HS-27A (cell line): Measurements from ENCODE around the gene ATF5.

ENCODE experiments used
- DNase-seq: peaks from one replicate; pipeline ENCODE4 v3.0.0-alpha.2; 2012; ENCODE audit warnings: low read depth, missing footprints

The ATF5 gene

DNA sequence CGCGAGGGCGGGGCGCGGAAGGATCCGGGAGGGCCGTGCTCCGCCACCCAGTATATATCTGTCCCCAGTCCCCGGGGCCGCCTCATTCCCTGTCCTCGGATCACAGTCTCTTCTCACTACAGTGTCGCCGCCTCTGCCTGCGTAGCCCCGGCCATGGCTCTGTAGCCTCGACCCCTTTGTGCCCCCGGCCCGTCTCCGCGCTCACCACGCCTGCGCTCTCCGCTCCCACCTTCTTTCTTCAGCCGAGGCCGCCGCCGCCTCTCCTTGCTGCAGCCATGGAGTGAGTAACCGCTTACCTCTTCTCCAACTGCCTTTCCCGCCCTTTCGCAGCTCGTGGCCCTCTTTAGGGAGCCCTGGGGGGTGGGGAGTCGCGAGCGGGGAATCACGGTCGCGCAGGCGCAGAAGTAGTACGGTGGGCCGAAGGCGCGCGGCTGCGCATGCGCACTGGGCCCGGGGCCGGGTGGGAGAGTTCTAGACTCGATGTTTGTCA lies at the start of gene ATF5, which contains the start of gene NUP62:
Gene ATF5 (plus strand): TSS at position 85 of the 490 bp plus-strand sequence. CDS start 1,646 bp downstream, outside the sequence.
Gene NUP62 (minus strand): TSS at position 384 of the 490 bp plus-strand sequence. CDS start 19,697 bp downstream, outside the sequence.
- peak; percentile 87 for DNase-seq

DNA sequence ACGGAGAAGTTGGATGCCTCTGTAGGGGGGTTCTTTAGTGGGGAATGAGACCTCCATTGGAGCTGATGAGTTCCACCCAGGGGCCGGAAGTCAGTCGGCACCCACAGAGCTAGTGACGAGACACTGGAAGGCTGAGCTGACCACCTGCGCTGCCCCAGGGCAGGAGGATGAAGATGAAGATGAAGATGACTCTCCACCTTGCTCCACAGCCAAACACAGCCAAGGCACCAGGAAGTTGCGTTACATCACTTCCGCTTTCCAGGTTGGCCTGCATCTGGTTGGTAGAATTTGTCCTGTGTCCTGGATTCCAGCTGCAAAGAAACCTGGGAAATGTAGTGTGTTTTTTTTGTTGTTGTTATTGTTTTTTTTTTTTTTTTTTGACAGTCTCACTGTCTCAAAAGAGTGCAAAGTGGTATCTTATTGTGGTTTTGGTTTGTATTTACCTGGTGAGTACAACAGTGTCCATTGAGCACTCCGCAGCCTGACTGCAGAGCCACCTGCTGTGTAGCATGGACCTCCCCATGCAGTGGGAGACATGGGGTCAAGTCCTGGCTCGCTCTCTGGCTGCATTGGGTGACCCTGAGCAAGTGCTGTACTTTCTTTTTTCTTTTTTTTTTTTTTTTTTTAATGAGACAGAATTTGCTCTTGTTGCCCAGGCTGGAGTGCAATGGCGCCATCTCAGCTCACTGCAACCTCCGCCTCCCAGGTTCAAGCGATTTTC lies 49.6 kb upstream of the ATF5 start:
- no peak for DNase-seq

- no peak for DNase-seq
Observed at GRCh38 chr19:49880162-49880869, 48.7 kb upstream of the ATF5 start.

- no peak for DNase-seq
Observed at GRCh38 chr19:49881186-49881585, 47.8 kb upstream of the ATF5 start.

GRCh38 chr19:49881672-49882394 lies 47.2 kb upstream of the ATF5 start:
- no peak for DNase-seq

GRCh38 chr19:49882643-49883042 lies 46.4 kb upstream of the ATF5 start:
- DNase-seq, result no peak

DNA sequence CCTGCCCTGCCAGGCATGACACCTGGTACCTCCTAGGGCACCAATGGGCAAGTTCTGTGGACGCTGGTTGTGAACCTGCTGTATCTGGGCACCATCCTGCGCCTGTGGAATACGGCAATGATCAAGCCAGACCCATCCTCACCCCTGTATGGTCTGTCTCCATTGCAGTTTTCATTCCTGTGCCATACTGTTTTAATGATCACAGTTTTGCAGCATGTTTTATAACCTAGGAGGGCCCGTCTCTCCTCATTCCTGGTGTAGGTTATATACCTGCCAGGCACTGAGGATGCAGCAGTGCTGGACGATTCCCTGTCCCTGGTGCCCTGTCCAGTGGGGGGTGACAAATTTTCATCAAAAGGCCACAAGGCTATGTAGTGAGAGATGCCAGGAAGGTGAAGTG lies 45.9 kb upstream of the ATF5 start:
- no peak for DNase-seq

DNA sequence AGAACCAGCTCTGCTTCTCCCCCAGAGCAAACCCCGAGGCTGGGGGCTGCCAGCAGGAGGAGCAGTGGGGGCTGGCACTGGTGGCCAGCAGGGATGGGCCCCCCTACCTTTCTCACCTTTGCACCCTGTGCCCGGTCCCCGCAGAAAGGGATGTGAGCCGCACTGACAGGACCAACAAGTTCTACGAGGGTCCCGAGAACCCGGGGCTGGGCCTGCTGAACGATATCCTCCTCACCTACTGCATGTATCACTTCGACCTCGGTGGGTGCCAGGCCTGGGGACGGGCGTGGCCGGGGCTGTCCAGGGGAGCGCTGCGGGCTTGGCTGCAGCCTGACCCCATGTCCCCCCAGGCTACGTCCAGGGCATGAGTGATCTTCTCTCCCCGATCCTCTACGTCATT lies 44.9 kb upstream of the ATF5 start:
- DNase-seq, result no peak

GRCh38 chr19:49884760-49885159 lies 44.2 kb upstream of the ATF5 start:
- no peak for DNase-seq

DNA sequence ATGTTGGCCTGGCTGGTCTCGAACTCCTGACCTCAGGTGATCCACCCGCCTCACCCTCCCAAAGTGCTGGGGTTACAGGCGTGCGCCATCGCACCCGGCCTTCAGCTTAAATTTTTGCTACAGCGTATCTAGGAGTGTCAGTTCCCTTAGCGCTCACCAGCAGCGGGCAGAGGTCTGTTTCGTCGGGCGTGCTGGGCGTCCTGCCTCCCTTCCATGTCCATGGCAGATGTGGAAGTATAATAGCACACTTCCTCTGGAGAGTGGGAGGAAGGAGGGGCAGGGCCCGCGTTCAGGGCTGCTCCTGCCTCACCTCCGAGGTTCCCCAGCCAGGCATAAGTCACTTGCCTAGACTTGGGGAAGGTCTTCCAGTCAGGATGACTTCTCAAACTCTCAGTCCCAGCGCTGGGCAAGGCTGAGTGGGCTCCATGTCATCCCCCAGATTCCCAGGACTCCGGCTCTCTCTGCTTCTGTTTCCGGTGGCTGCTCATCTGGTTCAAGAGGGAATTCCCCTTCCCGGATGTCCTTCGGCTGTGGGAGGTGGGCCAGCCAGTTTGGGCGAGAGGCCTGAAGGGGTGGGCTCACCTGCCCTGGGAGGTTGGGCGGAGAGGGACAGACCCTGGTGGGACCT lies 41.9 kb upstream of the ATF5 start:
- DNase-seq, result no peak

- no peak for DNase-seq
Observed at GRCh38 chr19:49887665-49888509, 41.1 kb upstream of the ATF5 start.

DNA sequence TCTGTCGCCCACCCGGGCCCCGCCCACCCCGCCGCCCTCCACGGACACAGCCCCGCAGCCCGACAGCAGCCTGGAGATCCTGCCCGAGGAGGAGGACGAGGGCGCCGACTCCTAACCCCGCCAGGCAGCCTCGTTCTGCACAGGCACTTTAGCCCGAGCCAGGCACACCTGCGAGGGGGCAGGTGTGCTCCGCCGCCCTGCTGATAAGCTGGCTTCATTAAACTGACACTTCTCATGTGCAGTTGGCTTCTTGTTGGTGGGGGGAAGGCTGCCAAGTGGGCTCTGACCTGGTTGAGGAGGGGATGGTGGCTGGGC lies 40.5 kb upstream of the ATF5 start:
- no peak for DNase-seq

DNA sequence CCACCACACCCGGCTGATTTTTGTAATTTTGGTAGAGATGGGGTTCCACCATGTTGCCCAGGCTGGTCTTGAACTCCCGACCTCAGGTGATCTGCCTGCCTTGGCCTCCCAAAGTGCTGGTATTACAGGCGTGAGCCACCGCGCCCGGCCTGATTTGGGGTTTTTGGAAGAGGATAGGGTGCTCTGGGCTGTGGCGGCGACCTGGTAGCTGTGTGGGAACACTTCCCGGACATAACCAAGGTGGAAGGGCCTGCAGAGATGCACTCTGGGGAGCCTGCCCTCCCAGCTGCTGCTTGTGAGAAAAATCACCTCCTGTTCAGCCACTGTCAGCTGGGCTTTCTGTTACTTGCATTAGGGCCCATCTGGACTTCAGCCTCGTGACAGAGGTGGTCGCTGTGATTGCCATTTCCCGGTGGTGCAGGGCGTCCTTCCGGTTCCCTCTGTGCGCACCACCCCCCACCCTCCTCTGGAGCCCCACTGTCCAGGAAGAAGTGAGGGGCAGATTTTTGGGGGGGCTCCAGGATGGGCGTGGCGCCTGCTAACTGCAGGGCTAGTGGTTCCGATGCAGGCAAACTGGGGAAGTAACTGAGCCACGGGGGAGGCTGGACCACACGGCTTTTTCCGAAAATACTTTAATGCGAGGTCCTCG lies 39.8 kb upstream of the ATF5 start:
- no peak for DNase-seq

DNA sequence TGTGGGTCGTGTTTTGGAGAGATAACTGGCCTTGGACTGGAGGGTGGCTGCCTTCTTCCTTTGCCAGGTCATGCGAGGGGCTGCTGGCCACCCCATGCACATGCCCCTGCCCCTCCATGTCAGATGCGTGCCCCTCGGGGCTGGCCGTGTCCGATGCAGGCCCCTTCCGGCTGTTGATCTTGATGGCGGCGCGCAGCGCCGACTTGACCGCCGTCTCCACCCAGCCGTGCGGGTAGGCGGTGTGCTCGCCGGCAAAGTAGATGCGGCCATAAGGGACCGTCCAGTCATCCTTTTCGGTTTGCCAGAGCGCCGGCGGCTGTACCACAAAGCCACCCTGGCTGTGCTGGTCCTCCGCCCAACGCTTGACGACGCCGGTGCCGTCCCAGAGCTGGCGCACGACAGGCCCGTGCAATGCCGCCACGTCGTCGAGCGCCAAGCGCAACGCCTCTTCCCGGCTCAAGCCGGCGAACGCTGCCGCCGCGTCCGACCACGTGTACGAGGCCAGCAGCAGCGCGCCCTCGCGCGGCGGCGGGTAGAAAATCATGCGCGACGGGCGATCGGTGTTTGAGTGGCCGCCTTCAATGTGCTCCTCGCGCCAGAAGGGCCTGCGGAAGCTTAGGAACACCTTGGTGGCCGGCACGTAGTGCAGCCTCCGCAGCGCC lies 39.2 kb upstream of the ATF5 start:
- DNase-seq, result no peak

- DNase-seq, result no peak
Observed at GRCh38 chr19:49890349-49891311, 38.4 kb upstream of the ATF5 start.

DNA sequence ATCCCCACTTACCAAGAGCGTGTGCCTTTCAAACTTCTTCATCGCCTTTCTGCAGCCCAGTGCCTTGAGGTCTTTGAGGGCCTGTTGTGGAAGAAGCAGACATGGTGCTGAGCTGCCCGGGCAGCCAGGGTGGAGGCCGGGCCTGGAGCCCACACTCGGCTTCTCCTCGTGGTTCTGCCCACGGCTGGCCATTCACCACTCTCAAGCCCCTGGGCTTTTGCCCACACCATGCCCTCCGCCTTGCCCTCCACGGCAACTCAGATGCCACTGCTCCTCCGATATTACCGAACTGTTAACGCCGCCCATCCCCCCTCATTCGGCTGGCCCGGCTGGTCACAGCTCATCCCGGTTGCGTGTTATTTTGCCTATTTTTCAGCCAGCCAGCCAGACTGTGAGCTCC lies 37.6 kb upstream of the ATF5 start:
- no peak for DNase-seq

DNA sequence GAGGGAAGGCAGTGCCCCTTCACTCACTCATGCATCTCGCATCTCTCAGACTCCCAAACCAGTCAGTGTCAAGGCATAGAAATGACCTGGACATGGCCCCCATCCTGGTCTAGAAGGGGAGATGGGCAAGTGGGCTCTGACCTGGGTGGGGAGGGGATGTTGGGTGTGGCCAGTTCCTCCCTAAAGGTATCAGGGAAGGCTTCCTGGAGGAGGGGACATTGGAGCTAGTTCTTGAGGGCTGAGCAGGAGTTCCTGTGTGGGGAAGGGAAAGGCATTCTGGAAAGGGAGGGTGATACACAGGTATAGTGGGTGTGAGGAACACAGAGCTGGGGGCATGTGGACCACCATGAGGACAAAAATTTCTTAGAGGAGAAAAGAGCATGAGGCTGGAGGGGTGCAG lies 36.3 kb upstream of the ATF5 start:
- DNase-seq, result no peak

- DNase-seq, result no peak
Observed at GRCh38 chr19:49894011-49894664, 34.9 kb upstream of the ATF5 start.
